Heart right ventricle (tissue), 16 donors: ENCODE measurements around the gene DIS3L2. TPM values are rescaled to one million over a fixed set of nuclear protein-coding genes. Genes with fewer than 3 reads are reported as not detected.
A peak's percentile ranks its signal among the peaks of the same experiment; 100 is the strongest.

Source experiments
- ATAC-seq, 8 donors: fragments of 200-7000 bp; cut with Tn5 transposase; one replicate each; pipeline ENCODE4 v1.9.1; 2020; ENCODE audit warnings: mild to moderate bottlenecking in 8 of 8, moderate library complexity in 8 of 8, moderate number of reproducible peaks in 1 of 8
- DNase-seq, 2 donors: peaks; one replicate each; pipeline ENCODE4 v3.0.0-alpha.2; 2020
- H3K27ac ChIP-seq, 10 donors: fragments of 200-600 bp; sonication (generic) in 2 of 10; one replicate each; pipeline versions ENCODE4 v1.5.0 to v1.8.0; 2020 to 2022; ENCODE audit warnings: mild to moderate bottlenecking in 3 of 10
- H3K27me3 ChIP-seq, 7 donors: fragments of 200-600 bp; one replicate each; pipeline ENCODE4 v1.8.0; 2021 to 2022; ENCODE audit warnings: mild to moderate bottlenecking in 2 of 7
- H3K36me3 ChIP-seq, 9 donors: fragments of 200-600 bp; sonication (generic) in 1 of 9; one replicate each; pipeline versions ENCODE4 v1.5.0 to v1.8.0; 2020 to 2022; ENCODE audit warnings: mild to moderate bottlenecking in 2 of 9
- H3K4me1 ChIP-seq, 9 donors: fragments of 200-600 bp; sonication (generic) in 1 of 9; one replicate each; pipeline versions ENCODE4 v1.5.0 to v1.8.0; 2020 to 2022; ENCODE audit warnings: mild to moderate bottlenecking in 4 of 9
- H3K4me3 ChIP-seq, 10 donors: fragments of 200-600 bp; sonication (generic) in 2 of 10; one replicate each; pipeline versions ENCODE4 v1.5.0 to v1.8.0; 2020 to 2022; ENCODE audit warnings: mild to moderate bottlenecking in 7 of 10, moderate library complexity in 2 of 10
- H3K9me3 ChIP-seq, 11 donors: fragments of 200-600 bp in 10 of 11; sonication (generic) in 2 of 11; one replicate each; pipeline versions ENCODE4 v1.5.0 to v1.8.0; 2013 to 2022; ENCODE audit warnings: mild to moderate bottlenecking in 2 of 11, control low read depth in 1 of 11, moderate library complexity in 1 of 11
- WGBS, 2 donors: extraction: QIAGEN DNeasy Blood & Tissue Kit; methylation state at CpG; one replicate each; pipeline ENCODE4 v1.1.7; 2013; ENCODE audit warnings: inconsistent platforms in 1 of 2; 5-methylcytosine and 5-hydroxymethylcytosine counted together
- intact Hi-C, 10 donors: fragments of 100-400 bp; cut with DNase I; formaldehyde crosslinking; loops; one replicate each; pipeline versions ENCODE4 v1.11.1 to v1.14.2; 2022
- polyA plus RNA-seq, 2 donors: library from polyadenylated mRNA; stranded (reverse); fragments of 200-250 nt; gene quantifications; one replicate each; pipeline ENCODE4 v1.2.3, GENCODE V29; 2013
- total RNA-seq, 10 donors: library from RNA; stranded (reverse); fragmentation: NEBNext Ultra II Directional in 3 of 10; extraction: Animal tissue kit (Norgen Biotek cat#: 25700) in 3 of 10; gene quantifications; one replicate each; pipeline versions ENCODE4 v1.2.1 to v1.2.4, GENCODE V29; 2021 to 2023
- TF ChIP-seq, protein P1 (sequence below), 9 donors: fragments of 200-600 bp; sonication (generic) in 2 of 9; IDR thresholded peaks; one replicate each; pipeline versions ENCODE4 v1.5.0 to v1.8.0; 2021 to 2022; ENCODE audit warnings: antibody characterized with exemption in 9 of 9, mild to moderate bottlenecking in 5 of 9, moderate library complexity in 1 of 9
- donor health status: Arrhythmogenic right ventricular cardiomyopathy.
- donor health status: ischemic (EF 13 %, LVEDD 7.1; RV severe dilation, severe dysfunction).
- donor health status: healthy with polysubstance abuse.
- donor health status: DM: no; HTN: yes; CAD: no.
- donor health status: DM: no; HTN: no; CAD: no.
- donor health status: ischemic (EF 25% LVEDD 6.9; RV normal size, moderate dysfunction).
- donor health status: ischemic (EF 25% LVEDD 5.7; RV mildly dilated, moderate dysfunction).
- donor health status: healthy.
- donor health status: DM: yes; HTN: yes; CAD: no.
- donor health status: Ischemic cardiomyopathy.
- donor health status: ischemic (EF 35%, LVEDD 5.7; RV mildly dilated, moderate dysfunction).
- donor health status: nonischemic (EF 11% LVEDD 7.7; RV severe dilation, severe dysfunction).
- donor health status: DM: yes; HTN: yes; CAD: no.
- donor health status: PGD.
- donor health status: ischemic (EF 29% LVEDD 5.4; RV normal size, mild dysfunction).
- donor health status: nonischemic (EF 23%, LVEDD 6.1; RV moderate dilation, normal function).

DIS3L2 gene
- total and polyA plus RNA-seq, 12 donors, result 9.5 to 24.5 (median 18.5) TPM

GRCh38 chr2:232024457-232024856 lies 62.9 kb downstream of the DIS3L2 start:
- WGBS, 2 donors, result 92 to 93% methylated on average over 7 of the region's 7 CpGs
- no peak overlapping the region for H3K4me3 ChIP-seq
- H3K27me3 ChIP-seq, result no peaks in the 10 kb centered on the region
- intact Hi-C loops, result loop anchor here in 1 of 10 donors (10.0 kb wide), 1 partner anchor 110 kb away; no protein-coding TSS in a partner anchor
- TF ChIP-seq, protein P1, sequence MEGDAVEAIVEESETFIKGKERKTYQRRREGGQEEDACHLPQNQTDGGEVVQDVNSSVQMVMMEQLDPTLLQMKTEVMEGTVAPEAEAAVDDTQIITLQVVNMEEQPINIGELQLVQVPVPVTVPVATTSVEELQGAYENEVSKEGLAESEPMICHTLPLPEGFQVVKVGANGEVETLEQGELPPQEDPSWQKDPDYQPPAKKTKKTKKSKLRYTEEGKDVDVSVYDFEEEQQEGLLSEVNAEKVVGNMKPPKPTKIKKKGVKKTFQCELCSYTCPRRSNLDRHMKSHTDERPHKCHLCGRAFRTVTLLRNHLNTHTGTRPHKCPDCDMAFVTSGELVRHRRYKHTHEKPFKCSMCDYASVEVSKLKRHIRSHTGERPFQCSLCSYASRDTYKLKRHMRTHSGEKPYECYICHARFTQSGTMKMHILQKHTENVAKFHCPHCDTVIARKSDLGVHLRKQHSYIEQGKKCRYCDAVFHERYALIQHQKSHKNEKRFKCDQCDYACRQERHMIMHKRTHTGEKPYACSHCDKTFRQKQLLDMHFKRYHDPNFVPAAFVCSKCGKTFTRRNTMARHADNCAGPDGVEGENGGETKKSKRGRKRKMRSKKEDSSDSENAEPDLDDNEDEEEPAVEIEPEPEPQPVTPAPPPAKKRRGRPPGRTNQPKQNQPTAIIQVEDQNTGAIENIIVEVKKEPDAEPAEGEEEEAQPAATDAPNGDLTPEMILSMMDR (IDR thresholded peaks at IDR 0.05), result no peak
- ATAC-seq (no peak), DNase-seq (no peak)
- peaks cover 0 to 55% (median 10%) of the 10 kb centered on the region in 9 donors for H3K36me3 ChIP-seq
- no peak overlapping the region for H3K27ac ChIP-seq
- H3K4me1 ChIP-seq, result peaks cover 0 to 26% (median 11%) of the 10 kb centered on the region in 9 donors
- H3K9me3 ChIP-seq, result no peaks in the 10 kb centered on the region

DNA sequence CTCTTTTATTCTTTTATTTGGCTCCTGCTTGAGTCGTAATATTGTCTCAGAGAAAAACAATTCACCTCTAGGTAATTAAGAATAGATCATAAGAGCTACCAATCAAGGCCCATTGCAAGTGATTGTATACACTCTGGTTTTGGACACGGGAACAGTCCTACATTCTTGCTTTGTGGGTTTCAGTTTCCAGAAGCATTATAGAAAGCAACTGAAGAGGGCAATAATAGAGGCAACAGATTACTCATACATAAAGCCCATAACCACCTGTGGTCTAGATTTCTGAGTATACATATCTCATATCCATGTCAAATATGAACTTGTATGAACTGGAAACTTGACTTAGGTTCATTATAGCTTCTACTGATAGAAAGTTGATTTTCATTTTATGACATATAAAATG lies 65.4 kb downstream of the DIS3L2 start:
- ATAC-seq (no peak), DNase-seq (no peak)
- TF ChIP-seq, protein P1 (IDR thresholded peaks at IDR 0.05), result no peak
- Histone ChIP-seq H3K27ac (no peak overlapping the region), H3K27me3 (no peaks in the 10 kb centered on the region), H3K36me3 (peaks cover 0 to 54% (median 14%) of the 10 kb centered on the region in 9 donors), H3K4me1 (peaks cover 0 to 27% (median 11%) of the 10 kb centered on the region in 9 donors), H3K4me3 (no peak overlapping the region), H3K9me3 (peaks cover 0 to 4% (median 0%) of the 10 kb centered on the region in 11 donors)
- intact Hi-C loops, result loop anchor here in 1 of 10 donors (10.0 kb wide), 1 partner anchor 108 kb away; no protein-coding TSS in a partner anchor
- WGBS, 2 donors, result 98% methylated on average over 2 of the region's 2 CpGs

- ATAC-seq (no peak), DNase-seq (no peak)
- TF ChIP-seq, protein P1 (IDR thresholded peaks at IDR 0.05), result no peak
- Histone ChIP-seq H3K36me3 (peaks cover 0 to 48% (median 14%) of the 10 kb centered on the region in 9 donors), H3K27me3 (no peaks in the 10 kb centered on the region), H3K9me3 (peaks cover 0 to 7% (median 0%) of the 10 kb centered on the region in 11 donors), H3K4me1 (peaks cover 0 to 21% (median 11%) of the 10 kb centered on the region in 9 donors), H3K4me3 (no peak overlapping the region), H3K27ac (peak overlapping the region in 1 of 10 donors; percentile 46)
- intact Hi-C loops, result loop anchor here in 1 of 10 donors (10.0 kb wide), 1 partner anchor 107 kb away; no protein-coding TSS in a partner anchor
These were observed 66.0 kb downstream of the DIS3L2 start for GRCh38 chr2:232027530-232027929.

GRCh38 chr2:232028071-232028470 lies 66.6 kb downstream of the DIS3L2 start:
- DNase-seq (no peak), ATAC-seq (no peak)
- H3K4me1 ChIP-seq, result peaks cover 0 to 21% (median 11%) of the 10 kb centered on the region in 9 donors
- H3K27ac ChIP-seq, result peak overlapping the region in 1 of 10 donors; percentile 46
- H3K27me3 ChIP-seq, result no peaks in the 10 kb centered on the region
- TF ChIP-seq, protein P1 (IDR thresholded peaks at IDR 0.05), result no peak
- H3K36me3 ChIP-seq, result peaks cover 0 to 46% (median 14%) of the 10 kb centered on the region in 9 donors
- H3K4me3 ChIP-seq, result no peak overlapping the region
- WGBS, 2 donors, result 71 to 83% methylated on average over 2 of the region's 2 CpGs
- intact Hi-C loops, result loop anchor here in 1 of 10 donors (10.0 kb wide), 1 partner anchor 107 kb away; no protein-coding TSS in a partner anchor
- H3K9me3 ChIP-seq, result peaks cover 0 to 7% (median 0%) of the 10 kb centered on the region in 11 donors
